OCI-LY3 (cell line): ENCODE results near the gene MYL12A.

Source experiments
- H2AFZ ChIP-seq: fragments of 200-600, 300-600 bp; shearing (Covaris generic); 2 replicates; pipeline ENCODE4 v1.6.0; 2014; ENCODE audit warnings: antibody characterized with exemption, low read depth, low read length
- H3K27ac ChIP-seq: fragments of 200-600, 300-600 bp; sonication (generic); 2 replicates; pipeline ENCODE4 v1.5.1; 2014; ENCODE audit warnings: mild to moderate bottlenecking, low read length, moderate library complexity, mixed read lengths
- H3K27me3 ChIP-seq: fragments of 200-600, 300-600 bp; sonication (generic); 2 replicates; pipeline ENCODE4 v1.6.1; 2014; ENCODE audit warnings: low read depth, low read length, mixed read lengths
- H3K36me3 ChIP-seq: fragments of 200-600, 300-600 bp; sonication (generic); replicated peaks from 2 replicates; pipeline ENCODE3; 2014; ENCODE audit warnings: low read depth, low read length, mixed read lengths
- H3K4me1 ChIP-seq: fragments of 300-600, 200-600 bp; sonication (generic); 2 replicates; pipeline ENCODE4 v1.6.1; 2014; ENCODE audit warnings: low read length, mixed read lengths
- H3K4me2 ChIP-seq: fragments of 200-600, 300-600 bp; sonication (generic); 2 replicates; pipeline ENCODE4 v1.6.1; 2014; ENCODE audit warnings: low read length, mixed read lengths
- H3K4me3 ChIP-seq: fragments of 300-600, 200-600 bp; sonication (generic); 2 replicates; pipeline ENCODE4 v1.5.1; 2014; ENCODE audit warnings: antibody characterized with exemption, mild to moderate bottlenecking, low read length, moderate library complexity
- H3K79me2 ChIP-seq: fragments of 300-600, 200-600 bp; shearing (Covaris generic); 2 replicates; pipeline ENCODE4 v1.6.1; 2014; ENCODE audit warnings: mild to moderate bottlenecking, low read length, mixed read lengths
- H3K9ac ChIP-seq: fragments of 300-600, 200-600 bp; shearing (Covaris generic); 2 replicates; pipeline ENCODE4 v1.6.0; 2014; ENCODE audit warnings: mild to moderate bottlenecking, low read length, moderate library complexity
- H3K9me3 ChIP-seq: fragments of 200-600, 300-600 bp; shearing (Covaris generic); 2 replicates; pipeline ENCODE4 v1.6.1; 2014; ENCODE audit warnings: low read length, mixed read lengths; ENCODE audit not compliant: insufficient read depth
- H4K20me1 ChIP-seq: fragments of 200-600, 300-600 bp; sonication (generic); 2 replicates; pipeline ENCODE4 v1.6.1; 2016; ENCODE audit warnings: low read length, mixed read lengths; ENCODE audit not compliant: insufficient read depth
- EZH2phosphoT487 ChIP-seq: fragments of 200-600 bp; shearing (Covaris generic); IDR thresholded peaks from 2 replicates; pipeline ENCODE4 v1.6.1; 2018; ENCODE audit warnings: antibody characterized with exemption, mixed run types, low read depth
- TF ChIP-seq, protein P1 (sequence below): fragments of 200-600, 300-600 bp; sonication (generic); IDR thresholded peaks from 2 replicates; pipeline ENCODE4 v1.5.1; 2014; ENCODE audit warnings: antibody characterized with exemption, low read length, low read depth

The MYL12A gene

DNA sequence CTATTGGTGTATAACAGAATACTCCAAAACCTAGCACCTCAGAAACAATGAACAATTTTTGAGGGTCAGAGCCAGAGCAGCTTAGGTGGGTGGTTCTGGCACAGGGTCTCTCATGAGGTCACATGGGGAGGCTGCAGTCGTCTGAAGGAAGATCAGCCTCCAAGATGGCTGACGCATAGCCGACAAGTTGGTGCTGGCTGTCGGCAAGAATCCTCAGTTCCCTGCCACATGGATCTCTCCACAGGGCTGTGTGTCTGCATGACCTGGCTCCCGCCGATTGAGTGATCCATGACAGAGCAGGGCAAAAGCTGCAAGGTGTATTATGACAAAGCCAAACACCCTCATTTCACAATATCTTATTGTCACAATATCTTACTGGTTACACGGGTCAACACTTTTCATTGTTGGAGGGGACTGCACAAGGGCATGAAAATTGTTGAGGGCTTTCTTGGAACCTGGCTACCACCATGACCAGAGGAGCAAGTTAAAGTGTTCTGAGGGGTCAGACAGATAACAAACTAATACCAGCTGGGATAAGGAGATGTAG is 18.5 kb downstream of the MYL12A start:
- Histone ChIP-seq H3K4me2 (no peak overlapping the region), H2AFZ (no peak overlapping the region), H3K4me1 (peaks cover 35% of the 10 kb centered on the region), H3K4me3 (no peak overlapping the region), H3K27me3 (no peaks in the 10 kb centered on the region), H3K79me2 (peaks cover 93% of the 10 kb centered on the region), H3K9me3 (no peaks in the 10 kb centered on the region), H3K27ac (no peak overlapping the region), H3K36me3 (no peaks in the 10 kb centered on the region), H3K9ac (no peak overlapping the region), H4K20me1 (peaks cover 50% of the 10 kb centered on the region)
- TF ChIP-seq EZH2phosphoT487 = no peak
- TF ChIP-seq, protein P1, sequence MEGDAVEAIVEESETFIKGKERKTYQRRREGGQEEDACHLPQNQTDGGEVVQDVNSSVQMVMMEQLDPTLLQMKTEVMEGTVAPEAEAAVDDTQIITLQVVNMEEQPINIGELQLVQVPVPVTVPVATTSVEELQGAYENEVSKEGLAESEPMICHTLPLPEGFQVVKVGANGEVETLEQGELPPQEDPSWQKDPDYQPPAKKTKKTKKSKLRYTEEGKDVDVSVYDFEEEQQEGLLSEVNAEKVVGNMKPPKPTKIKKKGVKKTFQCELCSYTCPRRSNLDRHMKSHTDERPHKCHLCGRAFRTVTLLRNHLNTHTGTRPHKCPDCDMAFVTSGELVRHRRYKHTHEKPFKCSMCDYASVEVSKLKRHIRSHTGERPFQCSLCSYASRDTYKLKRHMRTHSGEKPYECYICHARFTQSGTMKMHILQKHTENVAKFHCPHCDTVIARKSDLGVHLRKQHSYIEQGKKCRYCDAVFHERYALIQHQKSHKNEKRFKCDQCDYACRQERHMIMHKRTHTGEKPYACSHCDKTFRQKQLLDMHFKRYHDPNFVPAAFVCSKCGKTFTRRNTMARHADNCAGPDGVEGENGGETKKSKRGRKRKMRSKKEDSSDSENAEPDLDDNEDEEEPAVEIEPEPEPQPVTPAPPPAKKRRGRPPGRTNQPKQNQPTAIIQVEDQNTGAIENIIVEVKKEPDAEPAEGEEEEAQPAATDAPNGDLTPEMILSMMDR = no peak

DNA sequence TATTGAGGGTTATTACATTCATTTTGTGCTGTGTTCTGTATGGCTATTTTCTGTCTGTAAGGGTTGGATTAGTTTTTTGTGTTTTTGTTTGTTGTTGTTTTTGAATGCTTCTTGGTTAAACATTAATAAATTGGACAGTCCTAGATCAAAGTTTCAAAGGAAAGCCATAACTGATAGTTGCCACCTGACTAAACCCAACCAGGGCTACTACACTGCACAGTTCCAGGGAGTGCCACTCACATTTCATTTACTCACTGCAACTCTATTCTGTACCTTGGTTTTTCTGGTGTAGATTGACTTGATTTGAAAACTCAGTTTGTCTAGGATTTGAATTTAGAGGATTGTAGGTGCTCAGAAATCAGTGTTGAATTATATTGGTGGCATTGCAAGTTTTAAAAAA is 20.7 kb downstream of the MYL12A start:
- no peak overlapping the region for H3K4me3 ChIP-seq
- peaks cover 30% of the 10 kb centered on the region for H3K4me1 ChIP-seq
- no peak overlapping the region for H3K27ac ChIP-seq
- TF ChIP-seq, protein P1 = no peak
- no peak for TF ChIP-seq EZH2phosphoT487
- no peaks in the 10 kb centered on the region for H3K9me3 ChIP-seq
- peaks cover 92% of the 10 kb centered on the region for H3K79me2 ChIP-seq
- peaks cover 4% of the 10 kb centered on the region for H3K36me3 ChIP-seq
- no peak overlapping the region for H2AFZ ChIP-seq
- no peak overlapping the region for H3K9ac ChIP-seq
- no peak overlapping the region for H3K4me2 ChIP-seq
- H3K27me3 ChIP-seq = no peaks in the 10 kb centered on the region
- H4K20me1 ChIP-seq = peaks cover 55% of the 10 kb centered on the region

GRCh38 chr18:3269241-3269913 is 21.8 kb downstream of the MYL12A start:
- H3K36me3 ChIP-seq = peaks cover 8% of the 10 kb centered on the region
- H3K4me2 ChIP-seq = 0 out of 2 replicates have a peak overlapping the region, but pooled peaks have one; percentile 24
- no peak for TF ChIP-seq EZH2phosphoT487
- TF ChIP-seq, protein P1 = no peak
- peaks cover 48% of the 10 kb centered on the region for H4K20me1 ChIP-seq
- no peaks in the 10 kb centered on the region for H3K9me3 ChIP-seq
- no peaks in the 10 kb centered on the region for H3K27me3 ChIP-seq
- H3K9ac ChIP-seq = no peak overlapping the region
- peaks cover 22% of the 10 kb centered on the region for H3K4me1 ChIP-seq
- H3K79me2 ChIP-seq = peaks cover 81% of the 10 kb centered on the region
- H3K27ac ChIP-seq = no peak overlapping the region
- no peak overlapping the region; the same call in 1 of the 2 replicates for H3K4me3 ChIP-seq
- no peak overlapping the region for H2AFZ ChIP-seq

DNA sequence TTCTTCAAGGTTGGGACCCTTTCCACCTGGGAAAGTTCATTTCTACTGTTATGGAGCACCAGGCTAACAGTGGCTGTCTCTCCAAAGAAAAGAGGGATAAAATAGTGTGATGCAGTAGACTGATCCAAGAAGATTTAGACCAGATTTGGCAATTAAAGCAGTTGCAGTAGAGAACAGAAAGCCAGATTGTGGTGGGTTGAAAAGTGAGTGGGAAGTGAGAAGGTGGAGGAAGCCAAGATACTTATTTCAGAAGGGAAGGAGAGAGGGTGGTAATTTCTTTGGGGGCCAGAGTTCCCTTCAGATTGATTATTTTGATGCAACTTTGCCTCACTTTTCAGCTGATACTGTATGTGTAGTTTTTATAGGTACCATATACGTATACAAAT is 22.3 kb downstream of the MYL12A start:
- H3K4me1 ChIP-seq = peaks cover 20% of the 10 kb centered on the region
- no peaks in the 10 kb centered on the region for H3K9me3 ChIP-seq
- peaks cover 76% of the 10 kb centered on the region for H3K79me2 ChIP-seq
- no peak for TF ChIP-seq EZH2phosphoT487
- TF ChIP-seq, protein P1 = no peak
- no peak overlapping the region for H2AFZ ChIP-seq
- H3K4me3 ChIP-seq = no peak overlapping the region; the same call in 1 of the 2 replicates
- H3K4me2 ChIP-seq = 0 out of 2 replicates have a peak overlapping the region, but pooled peaks have one; percentile 24
- peaks cover 48% of the 10 kb centered on the region for H4K20me1 ChIP-seq
- no peaks in the 10 kb centered on the region for H3K27me3 ChIP-seq
- H3K27ac ChIP-seq = no peak overlapping the region
- peaks cover 12% of the 10 kb centered on the region for H3K36me3 ChIP-seq
- H3K9ac ChIP-seq = no peak overlapping the region
